Brain microvascular endothelial cell (primary cell): ENCODE data around the gene CUL4A.

Experiments
- DNase-seq: peaks from one replicate; pipeline ENCODE4 v3.0.0-alpha.2; 2020
- H3K27ac ChIP-seq: fragments of 250-450 bp; sonication (Bioruptor Pico); 2 replicates; pipeline ENCODE4 v1.5.1; 2020; ENCODE audit warnings: mild to moderate bottlenecking, moderate library complexity
- H3K27me3 ChIP-seq: fragments of 250-450 bp; sonication (Bioruptor Pico); replicated peaks from 2 replicates; pipeline ENCODE4 v1.5.1; 2020; ENCODE audit warnings: mild to moderate bottlenecking
- H3K36me3 ChIP-seq: fragments of 250-450 bp; sonication (Bioruptor Pico); replicated peaks from 2 replicates; pipeline ENCODE4 v1.5.1; 2020; ENCODE audit warnings: mild to moderate bottlenecking
- H3K4me3 ChIP-seq: 2 replicates; pipeline ENCODE4 v1.5.1; 2011; ENCODE audit warnings: low read depth, mild to moderate bottlenecking, control low read depth, low read length, moderate library complexity
- in situ Hi-C: cut with HindIII; loops from 2 replicates; pipeline ENCODE4 v1.10.0; 2017; ENCODE audit warnings: low sequenced_read_pairs, low pct_ligation_motif_present
- TF ChIP-seq, protein P1 (sequence below): IDR thresholded peaks from 2 replicates; pipeline ENCODE4 v1.5.1; 2011; ENCODE audit warnings: low read depth, mild to moderate bottlenecking, moderate library complexity, low read length, control low read depth, inconsistent platforms; ENCODE audit errors: missing control alignments

CUL4A gene

DNA sequence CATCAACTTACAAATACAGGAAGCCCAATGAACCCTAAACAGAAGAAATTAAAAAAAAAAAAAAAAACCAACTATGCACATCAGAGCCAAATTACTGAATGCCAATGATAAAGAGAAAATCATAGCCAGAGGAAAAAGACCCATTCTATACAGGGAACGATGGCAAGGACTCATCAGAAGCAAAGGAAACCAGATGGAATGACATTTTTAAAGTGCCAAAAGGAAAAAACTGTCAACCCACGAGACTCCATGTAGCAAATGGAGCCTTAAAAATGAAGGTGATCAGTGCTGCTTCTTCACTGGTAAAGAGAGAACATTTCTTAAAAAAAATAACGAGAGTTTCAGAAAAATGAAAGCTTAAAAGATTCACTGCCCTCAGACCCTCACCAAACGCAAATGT, 19.2 kb upstream of the CUL4A start:
- Histone ChIP-seq H3K4me3 (no peak overlapping the region), H3K27me3 (no peaks in the 10 kb centered on the region), H3K27ac (no peak overlapping the region), H3K36me3 (peaks cover 26% of the 10 kb centered on the region)
- no peak for DNase-seq
- TF ChIP-seq, protein P1, sequence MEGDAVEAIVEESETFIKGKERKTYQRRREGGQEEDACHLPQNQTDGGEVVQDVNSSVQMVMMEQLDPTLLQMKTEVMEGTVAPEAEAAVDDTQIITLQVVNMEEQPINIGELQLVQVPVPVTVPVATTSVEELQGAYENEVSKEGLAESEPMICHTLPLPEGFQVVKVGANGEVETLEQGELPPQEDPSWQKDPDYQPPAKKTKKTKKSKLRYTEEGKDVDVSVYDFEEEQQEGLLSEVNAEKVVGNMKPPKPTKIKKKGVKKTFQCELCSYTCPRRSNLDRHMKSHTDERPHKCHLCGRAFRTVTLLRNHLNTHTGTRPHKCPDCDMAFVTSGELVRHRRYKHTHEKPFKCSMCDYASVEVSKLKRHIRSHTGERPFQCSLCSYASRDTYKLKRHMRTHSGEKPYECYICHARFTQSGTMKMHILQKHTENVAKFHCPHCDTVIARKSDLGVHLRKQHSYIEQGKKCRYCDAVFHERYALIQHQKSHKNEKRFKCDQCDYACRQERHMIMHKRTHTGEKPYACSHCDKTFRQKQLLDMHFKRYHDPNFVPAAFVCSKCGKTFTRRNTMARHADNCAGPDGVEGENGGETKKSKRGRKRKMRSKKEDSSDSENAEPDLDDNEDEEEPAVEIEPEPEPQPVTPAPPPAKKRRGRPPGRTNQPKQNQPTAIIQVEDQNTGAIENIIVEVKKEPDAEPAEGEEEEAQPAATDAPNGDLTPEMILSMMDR = no peak
- in situ Hi-C loops = no loop called here

DNA sequence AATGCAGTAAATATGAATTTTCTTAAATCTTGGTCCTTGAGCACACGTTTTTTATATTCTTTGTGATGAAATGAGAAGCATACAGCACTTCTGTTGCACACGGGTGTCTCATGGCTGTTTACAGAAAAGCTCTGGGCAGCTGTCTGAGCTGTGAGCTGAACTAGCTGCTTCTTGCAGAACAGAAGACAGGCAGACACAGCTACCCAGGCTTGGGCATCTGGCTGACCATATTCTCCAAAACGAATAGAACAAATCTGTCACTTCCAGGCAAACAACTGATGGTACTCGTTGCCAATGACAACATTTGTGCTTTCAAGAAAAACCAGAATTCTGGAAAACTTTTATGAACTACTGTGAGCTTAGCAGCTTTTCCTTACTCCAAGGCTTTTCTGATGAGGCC, 17.1 kb upstream of the CUL4A start:
- Histone ChIP-seq H3K4me3 (no peak overlapping the region), H3K27ac (no peak overlapping the region), H3K27me3 (no peaks in the 10 kb centered on the region), H3K36me3 (peaks cover 45% of the 10 kb centered on the region)
- DNase-seq = no peak
- TF ChIP-seq, protein P1 = no peak
- in situ Hi-C loops = no loop called here

DNA sequence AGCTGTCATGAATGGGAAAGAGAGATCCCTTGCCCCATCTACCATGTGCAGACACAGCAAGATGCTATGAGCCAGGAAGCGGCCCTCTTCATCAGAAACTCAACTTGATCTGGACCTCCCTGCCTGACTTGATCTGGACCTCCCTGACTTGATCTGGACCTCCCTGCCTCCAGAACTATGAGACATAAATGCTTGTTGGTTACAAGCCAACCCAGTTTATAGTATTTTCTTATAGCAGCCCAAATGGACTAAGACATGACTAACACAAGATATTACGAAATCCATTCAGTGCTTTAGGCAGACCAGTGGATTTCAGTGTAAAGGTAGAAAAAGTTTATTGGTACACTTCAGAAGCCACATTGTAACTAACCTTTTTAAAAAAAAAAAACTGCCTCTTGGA, 16.5 kb upstream of the CUL4A start:
- Histone ChIP-seq H3K4me3 (no peak overlapping the region), H3K27me3 (no peaks in the 10 kb centered on the region), H3K36me3 (peaks cover 48% of the 10 kb centered on the region), H3K27ac (no peak overlapping the region)
- in situ Hi-C loops = no loop called here
- DNase-seq = peak; percentile 26
- TF ChIP-seq, protein P1 = no peak

DNA sequence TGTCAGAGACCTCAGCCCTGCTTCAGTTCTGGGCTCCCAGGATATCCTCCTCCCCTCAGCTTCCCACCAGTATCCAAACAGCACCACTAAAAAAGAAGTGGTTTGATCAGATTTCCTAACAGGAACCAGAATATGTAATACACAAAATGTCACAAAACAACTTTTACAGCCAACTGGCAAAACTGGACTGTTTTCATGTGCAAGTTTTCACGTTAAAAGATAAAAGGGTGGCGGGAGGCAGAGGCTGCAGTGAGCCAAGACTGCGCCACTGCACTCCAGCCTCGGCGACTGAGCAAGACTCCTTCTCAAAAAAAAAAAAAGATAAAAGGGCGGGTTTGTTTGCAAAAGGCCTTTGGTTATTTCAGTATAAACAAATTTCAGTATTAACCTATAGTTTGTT, 14.1 kb upstream of the CUL4A start:
- H3K27me3 ChIP-seq = no peaks in the 10 kb centered on the region
- H3K27ac ChIP-seq = no peak overlapping the region
- no peak overlapping the region for H3K4me3 ChIP-seq
- DNase-seq = no peak
- TF ChIP-seq, protein P1 = no peak
- peaks cover 53% of the 10 kb centered on the region for H3K36me3 ChIP-seq
- in situ Hi-C loops = no loop called here

DNA sequence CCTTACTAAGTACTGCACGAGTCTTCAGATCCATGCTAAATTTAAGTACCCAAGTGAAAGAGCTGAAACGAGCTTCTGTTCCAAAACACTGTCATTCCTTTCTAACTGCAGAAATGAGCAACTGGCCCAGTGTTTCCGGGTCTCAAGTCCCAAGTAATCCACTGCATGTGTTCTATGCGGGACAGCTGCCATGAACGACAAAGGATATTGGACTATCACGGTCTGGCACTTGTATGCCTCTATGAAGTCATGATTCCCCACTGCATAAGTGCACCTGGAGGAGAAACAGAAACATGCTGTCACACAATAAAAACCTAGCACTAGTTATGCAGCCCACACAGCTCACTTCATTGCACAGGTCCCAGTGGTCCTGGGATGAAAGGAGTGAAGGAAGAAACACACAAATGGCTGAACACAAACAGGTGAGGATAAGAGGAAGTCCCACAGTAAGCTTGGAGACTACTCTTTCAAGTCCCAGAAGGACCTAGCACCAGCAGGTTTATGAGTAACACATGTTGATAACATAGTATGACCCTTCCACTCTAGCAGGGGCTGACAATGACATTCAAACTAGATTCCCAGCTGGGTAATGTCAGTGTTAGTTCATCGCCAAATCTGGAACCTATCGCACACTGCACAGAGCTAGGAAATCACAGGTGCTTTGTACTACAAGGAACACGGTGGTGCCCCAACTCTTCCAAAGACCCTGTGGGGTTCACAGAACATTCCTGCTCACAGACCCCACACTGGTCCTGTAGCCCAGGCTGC, 12.3 kb upstream of the CUL4A start:
- Histone ChIP-seq H3K27ac (no peak overlapping the region), H3K36me3 (peaks cover 53% of the 10 kb centered on the region), H3K4me3 (no peak overlapping the region), H3K27me3 (no peaks in the 10 kb centered on the region)
- in situ Hi-C loops = no loop called here
- TF ChIP-seq, protein P1 = no peak
- DNase-seq = no peak

DNA sequence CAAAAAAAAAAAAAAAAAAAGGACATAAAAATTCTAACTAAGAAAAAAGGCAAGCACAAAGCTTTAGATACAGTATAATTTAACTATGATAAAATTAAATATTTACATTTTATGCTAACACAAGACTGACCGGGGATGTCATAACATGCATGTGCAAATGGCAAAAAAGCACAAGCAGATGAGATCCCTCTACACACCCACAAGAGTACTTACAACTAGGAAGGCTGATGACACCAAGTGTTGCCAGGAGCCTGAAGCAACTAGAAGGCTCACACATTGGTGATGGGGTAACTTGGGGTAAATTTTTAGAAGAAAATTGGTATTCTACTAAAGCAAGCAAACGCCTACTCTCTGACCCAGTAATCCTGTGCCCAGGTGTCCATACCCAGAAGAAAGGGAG, 7.6 kb upstream of the CUL4A start:
- DNase-seq = no peak
- Histone ChIP-seq H3K27ac (no peak overlapping the region), H3K36me3 (peaks cover 20% of the 10 kb centered on the region), H3K4me3 (no peak overlapping the region), H3K27me3 (no peaks in the 10 kb centered on the region)
- in situ Hi-C loops = no loop called here
- TF ChIP-seq, protein P1 = no peak
